Kidney (tissue), 14 donors: Measurements from ENCODE around the gene PPM1N. TPM values are rescaled to one million over a fixed set of nuclear protein-coding genes. Genes with fewer than 3 reads are reported as not detected.

Experiments used
- DNase-seq, 5 donors: peaks; one replicate each; pipeline ENCODE4 v3.0.0-alpha.2; 2013 to 2020
- FAIRE-seq: peaks from 2 replicates; lab custom pipeline; 2012; peaks lifted over from hg19 to GRCh38; lab: Jason Lieb, UNC
- H3K27ac ChIP-seq, 2 donors: one replicate each; pipeline ENCODE4 v1.7.0; 2013; ENCODE audit warnings: low read depth in 2 of 2, low read length in 2 of 2, inconsistent platforms in 1 of 2
- H3K27me3 ChIP-seq: one replicate; pipeline ENCODE4 v1.7.1; 2013; ENCODE audit warnings: low read length, inconsistent platforms; ENCODE audit not compliant: control insufficient read depth, insufficient read depth
- H3K36me3 ChIP-seq, 3 donors: one replicate each; pipeline versions ENCODE4 v1.7.0 to v1.7.1; 2013; ENCODE audit warnings: low read length in 3 of 3, control low read depth in 1 of 3, inconsistent platforms in 1 of 3; ENCODE audit not compliant: insufficient read depth in 3 of 3, control insufficient read depth in 2 of 3
- H3K4me1 ChIP-seq, 3 donors: one replicate each; pipeline versions ENCODE4 v1.7.0 to v1.7.1; 2013; ENCODE audit warnings: low read length in 3 of 3, inconsistent platforms in 1 of 3, low read depth in 1 of 3; ENCODE audit not compliant: control insufficient read depth in 2 of 3, insufficient read depth in 2 of 3
- H3K4me3 ChIP-seq, 3 donors: one replicate each; pipeline versions ENCODE4 v1.7.0 to v1.8.1; 2013; ENCODE audit warnings: low read length in 3 of 3, control low read depth in 1 of 3, inconsistent platforms in 1 of 3
- H3K9ac ChIP-seq, 3 donors: one replicate each; pipeline versions ENCODE4 v1.7.0 to v1.7.1; 2013; ENCODE audit warnings: low read length in 3 of 3, control low read depth in 1 of 3, inconsistent platforms in 1 of 3
- H3K9me3 ChIP-seq, 3 donors: one replicate each; pipeline versions ENCODE4 v1.7.0 to v1.7.1; 2013; ENCODE audit warnings: low read length in 3 of 3, control low read depth in 1 of 3, inconsistent platforms in 1 of 3; ENCODE audit not compliant: control insufficient read depth in 2 of 3, insufficient read depth in 1 of 3
- intact Hi-C: fragments of 100-400 bp; cut with DNase I; formaldehyde crosslinking; loops from one replicate; pipeline ENCODE4 v1.11.1; 2022
- polyA plus RNA-seq: library from polyadenylated mRNA; stranded (reverse); fragments of 350-450 nt; fragmentation: Illumina TruSeq; extraction: RNeasy Lipid Tissue Mini Kit (QIAGEN cat#74804); gene quantifications from one replicate; pipeline ENCODE4 v1.2.3, GENCODE V29; 2014; ENCODE audit warnings: low read depth, low replicate concordance; ENCODE audit not compliant: insufficient read depth
- total RNA-seq: library from RNA; stranded (reverse); fragmentation: NEBNext Ultra II Directional; extraction: Animal tissue kit (Norgen Biotek cat#: 25700); gene quantifications from one replicate; pipeline ENCODE4 v1.2.1, GENCODE V29; 2021
- TF ChIP-seq, protein P1 (sequence below): IDR thresholded peaks from 3 replicates; pipeline ENCODE4 v1.5.1; 2012; ENCODE audit warnings: mild to moderate bottlenecking, moderate library complexity, borderline replicate concordance; ENCODE audit not compliant: insufficient read depth; ENCODE audit errors: extremely low read depth
- donor health status: control.
- donor health status: control.
- donor health status: control.
- donor health status: control.
- donor health status: control.
- donor health status: DM: yes; HTN: yes; CAD: no.
- donor health status: Normal renal cell carcinoma (clear cell type).

The PPM1N gene
- total and polyA plus RNA-seq, 2 donors from 2014 or later, result 0.69 to 2.2 TPM

DNA sequence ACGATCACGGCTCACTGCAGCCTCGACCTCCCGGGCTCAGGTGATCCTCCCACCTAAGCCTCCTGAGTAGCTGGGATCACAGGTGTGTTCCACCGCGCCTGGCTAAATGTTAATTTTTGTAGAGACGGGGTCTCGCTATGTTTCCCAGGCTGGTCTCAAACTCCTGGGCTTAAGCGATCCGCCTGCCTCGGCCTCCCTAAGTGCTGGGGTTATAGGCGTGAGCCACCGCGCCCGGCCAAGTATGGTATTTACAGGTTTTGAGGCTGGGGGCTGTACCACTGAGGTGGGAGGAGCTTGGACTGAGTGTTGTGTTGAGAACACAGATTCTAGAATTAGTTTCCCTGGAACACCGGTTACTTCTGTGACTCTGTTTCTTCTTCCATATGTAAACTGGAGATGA, 452 bp upstream of the PPM1N start:
- Histone ChIP-seq H3K27me3 (peaks cover 20% of the 10 kb centered on the region), H3K4me1 (peaks cover 0 to 19% (median 0%) of the 10 kb centered on the region in 3 donors), H3K36me3 (no peaks in the 10 kb centered on the region), H3K4me3 (no peak overlapping the region), H3K27ac (no peak overlapping the region), H3K9me3 (no peaks in the 10 kb centered on the region), H3K9ac (no peak overlapping the region)
- intact Hi-C loops, result no loop called here
- FAIRE-seq (no peak), DNase-seq (peak in 2 of 5 donors; percentile 12 to 61)
- TF ChIP-seq, protein P1, sequence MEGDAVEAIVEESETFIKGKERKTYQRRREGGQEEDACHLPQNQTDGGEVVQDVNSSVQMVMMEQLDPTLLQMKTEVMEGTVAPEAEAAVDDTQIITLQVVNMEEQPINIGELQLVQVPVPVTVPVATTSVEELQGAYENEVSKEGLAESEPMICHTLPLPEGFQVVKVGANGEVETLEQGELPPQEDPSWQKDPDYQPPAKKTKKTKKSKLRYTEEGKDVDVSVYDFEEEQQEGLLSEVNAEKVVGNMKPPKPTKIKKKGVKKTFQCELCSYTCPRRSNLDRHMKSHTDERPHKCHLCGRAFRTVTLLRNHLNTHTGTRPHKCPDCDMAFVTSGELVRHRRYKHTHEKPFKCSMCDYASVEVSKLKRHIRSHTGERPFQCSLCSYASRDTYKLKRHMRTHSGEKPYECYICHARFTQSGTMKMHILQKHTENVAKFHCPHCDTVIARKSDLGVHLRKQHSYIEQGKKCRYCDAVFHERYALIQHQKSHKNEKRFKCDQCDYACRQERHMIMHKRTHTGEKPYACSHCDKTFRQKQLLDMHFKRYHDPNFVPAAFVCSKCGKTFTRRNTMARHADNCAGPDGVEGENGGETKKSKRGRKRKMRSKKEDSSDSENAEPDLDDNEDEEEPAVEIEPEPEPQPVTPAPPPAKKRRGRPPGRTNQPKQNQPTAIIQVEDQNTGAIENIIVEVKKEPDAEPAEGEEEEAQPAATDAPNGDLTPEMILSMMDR, result no peak

DNA sequence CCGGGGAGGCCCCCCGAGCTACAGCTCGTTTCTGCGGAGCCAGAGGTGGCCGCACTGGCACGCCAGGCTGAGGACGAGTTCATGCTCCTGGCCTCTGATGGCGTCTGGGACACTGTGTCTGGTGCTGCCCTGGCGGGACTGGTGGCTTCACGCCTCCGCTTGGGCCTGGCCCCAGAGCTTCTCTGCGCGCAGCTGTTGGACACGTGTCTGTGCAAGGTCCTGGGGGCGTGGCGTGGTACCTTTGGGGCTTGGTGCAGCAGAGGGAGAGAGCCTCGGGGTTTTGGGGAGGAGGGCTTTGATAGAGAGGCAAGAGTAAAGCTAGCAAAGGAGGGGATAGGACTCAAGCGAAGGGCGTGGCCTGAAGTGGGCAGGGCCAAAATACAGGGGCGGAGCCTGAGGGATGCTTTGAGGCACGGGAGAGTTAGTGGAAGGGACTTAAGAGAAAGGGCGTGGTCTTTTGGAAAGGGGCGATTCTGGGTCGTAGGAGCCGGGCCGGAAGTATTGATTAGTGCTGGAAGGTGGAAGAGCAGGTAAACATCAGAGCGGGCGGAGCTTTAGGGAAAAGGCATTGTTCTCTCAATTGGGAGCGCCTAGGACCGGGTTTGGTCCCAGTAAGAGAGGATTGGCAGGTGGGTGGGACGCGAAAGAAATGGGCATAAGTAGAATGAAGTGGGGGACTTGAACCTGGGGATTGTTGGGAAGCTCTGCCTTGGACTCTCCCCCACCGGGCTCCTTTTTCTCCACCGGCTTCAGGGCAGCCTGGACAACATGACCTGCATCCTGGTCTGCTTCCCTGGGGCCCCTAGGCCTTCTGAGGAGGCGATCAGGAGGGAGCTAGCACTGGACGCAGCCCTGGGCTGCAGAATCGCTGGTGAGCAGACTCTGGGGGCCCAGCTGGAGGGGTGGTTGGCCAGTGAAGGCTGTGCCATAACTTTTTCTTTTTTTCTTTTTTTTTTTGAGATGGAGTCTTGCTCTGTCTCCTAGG, 1.2 kb downstream of the PPM1N start:
- FAIRE-seq (no peak), DNase-seq (peak; percentile 25 to 85 (median 56))
- intact Hi-C loops, result no loop called here
- Histone ChIP-seq H3K36me3 (no peaks in the 10 kb centered on the region), H3K9me3 (no peaks in the 10 kb centered on the region), H3K27me3 (peaks cover 20% of the 10 kb centered on the region), H3K4me3 (no peak overlapping the region), H3K9ac (no peak overlapping the region), H3K27ac (no peak overlapping the region), H3K4me1 (peaks cover 0 to 19% (median 0%) of the 10 kb centered on the region in 3 donors)
- TF ChIP-seq, protein P1, result no peak

DNA sequence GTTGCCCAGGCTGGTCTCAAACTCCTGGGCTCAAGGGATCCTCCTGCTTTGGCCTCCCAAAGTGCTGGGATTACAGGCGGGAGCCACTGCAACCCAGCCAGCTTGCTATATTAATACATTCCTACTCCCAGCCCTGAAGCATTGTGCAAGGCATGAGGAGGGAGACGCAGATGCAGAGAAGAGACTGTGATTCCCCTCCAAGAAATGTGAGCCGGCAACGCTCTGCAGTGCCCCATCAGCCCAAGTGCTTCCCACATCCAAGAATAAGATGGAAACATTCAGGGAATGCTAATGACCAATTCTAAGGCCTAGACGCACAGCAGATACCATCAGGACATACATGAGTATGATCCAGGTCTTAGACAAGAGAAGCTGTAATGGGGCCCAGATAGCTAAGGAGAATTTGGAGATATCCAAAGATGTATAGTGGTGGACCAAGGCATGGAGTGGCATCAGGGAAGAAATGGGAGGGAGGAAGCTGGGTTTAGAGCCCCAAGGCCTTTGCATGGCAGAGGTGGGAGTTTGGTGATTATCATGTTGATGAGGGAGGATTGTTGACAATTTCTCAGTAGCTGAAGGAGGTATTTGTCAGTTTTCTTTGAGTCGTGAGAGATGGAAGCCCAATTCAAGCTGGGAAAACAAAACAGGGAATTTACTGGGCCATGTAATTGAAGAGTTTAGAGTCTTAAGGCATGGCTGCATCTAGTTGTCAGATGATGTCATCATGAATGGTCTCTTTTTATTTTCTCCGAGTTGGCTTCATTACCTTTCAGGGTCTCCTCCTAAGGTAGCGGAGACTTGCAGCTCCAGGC, 2.9 kb downstream of the PPM1N start:
- peaks cover 18% of the 10 kb centered on the region for H3K27me3 ChIP-seq
- intact Hi-C loops, result no loop called here
- no peak overlapping the region for H3K9ac ChIP-seq
- H3K4me1 ChIP-seq, result peaks cover 0 to 18% (median 0%) of the 10 kb centered on the region in 3 donors
- H3K27ac ChIP-seq, result no peak overlapping the region
- no peaks in the 10 kb centered on the region for H3K36me3 ChIP-seq
- FAIRE-seq, result no peak
- H3K9me3 ChIP-seq, result no peaks in the 10 kb centered on the region
- H3K4me3 ChIP-seq, result no peak overlapping the region
- TF ChIP-seq, protein P1, result no peak
- no peak for DNase-seq
